GM21619 (cell line): ENCODE measurements around the gene SELPLG.

Source experiments
- ATAC-seq: cut with Tn5 transposase; IDR thresholded peaks from one replicate; pipeline ENCODE4 v1.9.1; 2021; ENCODE audit not compliant: unreplicated experiment

Gene SELPLG

DNA sequence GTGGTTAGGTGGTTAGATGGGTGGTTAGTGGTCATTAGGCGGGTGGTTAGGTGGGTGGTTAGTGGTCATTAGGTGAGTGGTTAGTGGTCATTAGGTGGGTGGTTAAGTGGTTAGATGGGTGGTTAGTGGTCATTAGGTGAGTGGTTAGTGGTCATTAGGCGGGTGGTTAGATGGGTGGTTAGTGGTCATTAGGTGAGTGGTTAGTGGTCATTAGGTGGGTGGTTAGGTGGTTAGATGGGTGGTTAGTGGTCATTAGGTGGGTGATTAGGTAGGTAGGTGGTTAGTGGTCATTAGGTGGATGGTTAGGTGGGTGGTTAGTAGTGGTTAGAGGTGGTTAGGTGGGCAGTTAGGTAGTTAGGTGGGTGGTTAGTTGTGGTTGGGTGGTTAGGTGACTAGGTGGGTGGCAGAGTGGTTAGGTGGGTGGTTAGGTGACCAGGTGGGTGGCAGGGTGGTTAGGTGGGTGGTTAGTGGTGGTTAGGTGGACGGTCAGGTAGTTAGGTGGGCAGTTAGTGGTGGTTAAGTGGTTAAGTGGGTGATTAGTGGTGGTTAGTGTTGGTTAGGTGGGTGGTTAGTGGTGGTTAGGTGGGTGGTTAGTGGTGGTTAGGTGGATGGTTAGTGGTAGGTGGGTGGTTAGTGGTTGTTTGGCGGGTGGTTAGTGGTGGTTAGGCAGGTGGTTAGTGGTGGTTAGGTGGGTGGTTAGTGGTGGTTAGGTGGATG lies 27.8 kb downstream of the SELPLG start:
- ATAC-seq = no peak

DNA sequence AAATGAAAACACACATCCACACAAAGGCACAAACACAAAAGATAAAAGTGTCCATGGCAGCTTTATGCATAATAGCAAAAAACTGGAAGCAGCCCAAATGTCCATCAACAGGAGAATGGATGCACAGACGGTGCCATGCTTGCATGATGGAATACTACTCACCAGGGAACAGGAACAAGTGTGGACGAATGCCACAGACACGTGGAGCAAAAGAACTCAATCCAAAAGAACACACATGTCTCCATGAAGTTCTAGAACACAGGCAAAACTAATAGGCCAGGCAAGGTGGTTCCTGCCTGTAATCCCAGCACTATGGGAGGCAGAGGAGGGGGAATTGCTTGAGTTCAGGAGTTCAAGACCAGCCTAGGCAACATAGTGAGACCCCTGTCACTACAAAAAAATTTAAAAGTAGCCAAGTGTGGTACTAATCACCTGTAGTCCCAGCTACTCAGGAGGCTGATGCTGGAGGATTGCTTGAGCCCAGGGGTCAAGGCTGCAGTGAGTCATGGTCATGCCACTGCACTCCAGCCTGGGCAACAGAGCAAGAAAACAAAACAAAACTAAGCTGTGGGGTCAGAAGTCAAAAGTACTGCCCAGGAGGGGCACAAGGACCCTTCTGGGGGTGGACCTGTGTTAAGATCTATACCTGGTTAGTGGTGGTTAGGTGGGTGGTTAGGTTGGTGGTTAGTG lies 28.5 kb downstream of the SELPLG start:
- ATAC-seq = no peak

- ATAC-seq = no peak
These were observed 29.3 kb downstream of the SELPLG start for GRCh38 chr12:108604208-108604941.

DNA sequence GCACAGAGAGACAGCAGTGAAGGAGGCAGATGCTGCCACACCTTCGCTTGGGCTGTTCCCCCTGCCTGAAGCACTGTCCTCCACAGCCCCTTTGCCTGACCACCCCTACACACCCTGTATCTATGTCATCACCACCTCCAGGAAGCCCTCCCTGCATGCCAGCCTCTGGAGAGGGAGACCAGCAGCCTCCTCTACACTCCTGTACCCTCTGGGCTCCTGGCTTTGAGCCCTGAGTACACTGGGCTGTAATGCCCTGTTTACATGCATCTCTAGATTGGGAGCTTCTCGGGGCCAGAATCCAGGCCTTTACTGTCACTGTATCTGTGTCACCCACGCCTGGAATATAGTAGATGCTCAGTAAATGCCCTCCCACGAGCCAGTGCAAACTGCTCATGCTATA lies 30.0 kb downstream of the SELPLG start:
- no peak for ATAC-seq

GRCh38 chr12:108602976-108603704 lies 30.6 kb downstream of the SELPLG start:
- no peak for ATAC-seq

DNA sequence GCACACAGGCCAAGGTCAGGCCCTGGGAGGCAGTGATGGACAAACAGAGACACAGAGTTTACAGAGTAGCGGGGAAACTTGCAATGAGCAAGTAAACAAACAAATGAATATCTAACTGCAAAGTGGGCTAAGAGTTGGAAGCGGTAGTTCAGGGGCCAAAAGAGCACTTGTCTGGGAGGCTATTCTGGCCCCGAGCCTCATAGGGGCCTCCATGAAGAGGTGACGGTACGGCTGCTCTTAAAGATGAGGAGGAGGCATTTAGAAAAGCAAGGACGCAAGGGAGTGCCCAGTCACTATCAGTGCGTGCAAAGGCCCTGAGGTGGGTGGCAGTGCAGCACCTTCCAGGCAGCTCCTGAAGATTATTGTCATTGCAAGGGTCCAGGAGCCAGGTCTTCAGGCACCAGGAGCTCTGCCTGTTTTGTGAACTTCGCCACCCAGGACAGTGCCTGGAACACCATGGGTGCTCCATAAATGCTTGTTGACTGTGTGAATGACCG lies 31.4 kb downstream of the SELPLG start:
- no peak for ATAC-seq

GRCh38 chr12:108600702-108601007 lies 33.0 kb downstream of the SELPLG start:
- no peak for ATAC-seq

- no peak for ATAC-seq
These were observed 33.6 kb downstream of the SELPLG start for GRCh38 chr12:108599948-108600701.

DNA sequence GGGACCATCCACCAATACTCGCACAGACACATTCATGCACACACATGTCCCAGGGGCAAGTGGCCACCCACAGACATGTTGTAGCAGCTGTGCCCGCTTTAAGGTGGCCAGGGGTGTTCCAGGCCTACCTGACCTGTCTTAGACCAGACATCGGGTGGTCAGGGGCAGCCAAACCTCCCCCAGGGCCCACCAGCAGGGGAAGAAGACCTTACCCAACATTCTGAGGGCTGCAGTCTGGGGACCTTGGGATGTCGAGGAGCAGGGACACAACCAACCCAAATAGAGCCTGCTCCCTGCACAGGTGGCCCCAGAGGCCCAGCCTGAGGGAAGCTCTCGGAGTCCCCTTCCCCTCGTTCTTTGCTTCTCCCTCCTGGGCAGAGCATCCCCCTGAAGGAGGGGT lies 34.2 kb downstream of the SELPLG start:
- no peak for ATAC-seq

- ATAC-seq = no peak
These were observed 35.0 kb downstream of the SELPLG start for GRCh38 chr12:108598553-108599250.

DNA sequence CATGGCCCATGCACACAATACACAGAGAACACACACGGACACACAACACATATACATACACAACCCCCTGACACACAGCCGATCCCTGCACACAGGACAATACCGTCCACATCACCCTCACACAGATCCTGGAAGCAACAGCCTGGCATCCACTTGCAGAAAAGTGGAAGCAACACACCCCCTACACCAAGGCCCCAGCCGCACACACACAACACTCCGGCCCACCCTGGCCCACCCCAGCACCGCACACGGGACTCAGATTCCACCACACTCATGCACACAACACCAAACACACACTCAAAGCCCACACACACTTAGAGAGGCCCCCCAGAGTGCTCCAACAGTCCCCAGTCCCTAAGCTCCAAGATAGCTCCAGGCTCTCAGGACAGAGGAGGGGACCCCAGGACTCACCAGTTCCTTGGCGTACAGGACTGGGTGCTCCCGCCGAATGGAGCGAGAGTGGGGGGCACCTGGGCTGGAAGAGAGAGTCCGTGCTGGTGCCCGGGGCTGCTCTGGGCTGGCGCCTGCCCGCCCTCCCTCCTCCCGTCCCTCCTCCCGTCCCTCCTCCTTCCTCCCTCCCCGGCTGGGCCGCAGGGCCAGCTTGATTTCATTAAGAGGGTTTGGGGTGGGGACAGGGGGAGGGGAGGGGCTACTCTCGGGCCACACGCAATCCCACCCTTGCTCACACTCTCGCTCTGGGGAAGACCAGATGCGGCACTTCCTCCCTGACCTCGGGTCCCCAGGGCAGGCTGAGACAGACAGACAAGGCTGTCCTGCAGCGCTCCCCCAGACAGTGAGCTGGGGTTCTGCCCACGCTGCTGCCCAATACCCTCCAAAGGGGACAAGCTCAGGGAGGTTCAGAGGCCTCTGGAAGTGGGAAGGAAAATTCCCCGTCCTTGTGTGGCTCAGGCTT lies 35.9 kb downstream of the SELPLG start, which contains the start of gene TMEM119:
TMEM119 (minus strand) TSS at position 526 of the 913 bp plus-strand sequence. CDS start 5,701 bp downstream, outside the sequence.
- ATAC-seq = no peak

GRCh38 chr12:108596854-108597558 lies 36.7 kb downstream of the SELPLG start:
- no peak for ATAC-seq

DNA sequence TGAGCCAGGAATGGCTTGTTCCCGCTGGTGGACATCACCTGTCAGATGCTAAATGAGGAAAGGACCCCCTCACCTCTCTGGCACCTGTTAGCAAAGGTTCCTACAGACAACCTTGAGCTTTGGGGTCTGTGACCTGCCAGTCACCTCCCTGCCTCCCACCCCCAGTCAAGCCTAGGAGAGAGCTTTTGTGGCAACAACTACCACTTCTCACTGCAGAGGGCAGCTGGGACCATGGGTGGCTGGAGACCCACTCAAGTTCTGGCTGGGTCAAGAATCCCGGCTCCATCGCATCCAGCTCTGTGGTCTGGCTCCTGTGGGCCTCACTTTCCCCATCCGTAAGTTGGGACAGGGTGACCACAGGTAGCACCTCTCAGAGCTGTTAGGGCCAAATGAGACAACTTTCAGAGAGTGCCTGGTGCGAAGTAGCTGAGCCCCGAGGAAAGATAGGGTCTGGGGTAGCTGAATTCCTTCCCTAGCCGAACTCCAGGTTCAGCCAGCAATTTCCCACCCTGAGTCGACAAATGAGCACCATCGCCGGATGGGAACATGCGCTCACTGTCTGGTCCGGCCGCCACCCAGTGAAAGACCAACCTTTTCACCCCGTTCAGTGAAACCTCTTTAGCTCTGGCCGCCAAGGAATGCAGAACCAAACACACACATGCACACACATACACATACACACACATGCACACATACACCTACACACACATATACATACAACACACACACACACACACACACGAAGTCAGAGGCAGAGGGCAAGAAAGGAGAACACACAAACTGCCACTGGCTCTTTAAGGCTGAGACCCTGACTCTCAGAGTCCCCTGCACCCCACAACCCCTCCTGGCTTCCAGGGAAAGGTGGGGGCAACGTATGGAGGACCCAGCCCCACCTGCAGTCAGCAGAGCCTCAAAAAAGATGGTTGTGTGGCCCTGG lies 37.7 kb downstream of the SELPLG start:
- no peak for ATAC-seq

- ATAC-seq = no peak
These were observed 38.6 kb downstream of the SELPLG start for GRCh38 chr12:108594960-108595710.

GRCh38 chr12:108594323-108594903 lies 39.3 kb downstream of the SELPLG start:
- no peak for ATAC-seq
